MM.1S (cell line): ENCODE data around the gene MAP3K5.

ENCODE experiments used
- CTCF ChIP-seq: fragments of 300-600 bp; sonication (generic); IDR thresholded peaks from 2 replicates; pipeline ENCODE4 v1.5.1; 2016; ENCODE audit warnings: antibody characterized with exemption, low read length, mixed read lengths
- EZH2 ChIP-seq: fragments of 300-600 bp; sonication (generic); optimal IDR thresholded peaks from 2 replicates; pipeline ENCODE3; 2017; ENCODE audit warnings: low read depth, mild to moderate bottlenecking, antibody characterized with exemption, low read length, mixed read lengths
- EZH2phosphoT487 ChIP-seq: fragments of 300-600 bp; sonication (generic); IDR thresholded peaks from 2 replicates; pipeline ENCODE4 v1.6.1; 2018; ENCODE audit warnings: antibody characterized with exemption, low read length

GRCh38 chr6:136737871-136738691, 54.2 kb downstream of the MAP3K5 start:
- no peak for TF ChIP-seq CTCF
- no peak for TF ChIP-seq EZH2
- TF ChIP-seq EZH2phosphoT487, result no peak
